GM19463 (cell line): Measurements from ENCODE around the gene SERPING1.

Source experiments
- ATAC-seq: cut with Tn5 transposase; IDR thresholded peaks from one replicate; pipeline ENCODE4 v1.9.1; 2021; ENCODE audit warnings: mild to moderate bottlenecking, moderate library complexity; ENCODE audit not compliant: unreplicated experiment

The SERPING1 gene

GRCh38 chr11:57597916-57598830 is 688 bp downstream of the SERPING1 start:
- no peak for ATAC-seq

- no peak for ATAC-seq
Measured at GRCh38 chr11:57598831-57599155, 1.3 kb downstream of the SERPING1 start.

GRCh38 chr11:57599381-57599780 is 1.9 kb downstream of the SERPING1 start:
- ATAC-seq = no peak

GRCh38 chr11:57601297-57601696 is 3.8 kb downstream of the SERPING1 start:
- no peak for ATAC-seq

- no peak for ATAC-seq
Measured at GRCh38 chr11:57604296-57605027, 7.0 kb downstream of the SERPING1 start.

GRCh38 chr11:57605028-57605420 is 7.5 kb downstream of the SERPING1 start:
- no peak for ATAC-seq

- ATAC-seq = no peak
Measured at GRCh38 chr11:57610170-57610569, 12.7 kb downstream of the SERPING1 start.

GRCh38 chr11:57614234-57614772 is 16.8 kb downstream of the SERPING1 start:
- no peak for ATAC-seq

- ATAC-seq = no peak
Measured at GRCh38 chr11:57615308-57615707, 17.8 kb downstream of the SERPING1 start.

- no peak for ATAC-seq
Measured at GRCh38 chr11:57616595-57616994, 19.1 kb downstream of the SERPING1 start.

GRCh38 chr11:57618438-57618837 is 21.0 kb downstream of the SERPING1 start:
- ATAC-seq = no peak

GRCh38 chr11:57619331-57619730 is 21.8 kb downstream of the SERPING1 start:
- no peak for ATAC-seq

- no peak for ATAC-seq
Measured at GRCh38 chr11:57620467-57620866, 23.0 kb downstream of the SERPING1 start.

- ATAC-seq = no peak
Measured at GRCh38 chr11:57622263-57622662, 24.8 kb downstream of the SERPING1 start.

GRCh38 chr11:57624864-57625263 is 27.4 kb downstream of the SERPING1 start:
- ATAC-seq = no peak

GRCh38 chr11:57626895-57627294 is 29.4 kb downstream of the SERPING1 start:
- no peak for ATAC-seq

- ATAC-seq = no peak
Measured at GRCh38 chr11:57630171-57630570, 32.7 kb downstream of the SERPING1 start.

- ATAC-seq = no peak
Measured at GRCh38 chr11:57632116-57632515, 34.6 kb downstream of the SERPING1 start.

- ATAC-seq = no peak
Measured at GRCh38 chr11:57633394-57634070, 36.0 kb downstream of the SERPING1 start.

- no peak for ATAC-seq
Measured at GRCh38 chr11:57634311-57634710, 36.8 kb downstream of the SERPING1 start.

- ATAC-seq = no peak
Measured at GRCh38 chr11:57635246-57635645, 37.8 kb downstream of the SERPING1 start.
